SK-N-SH (cell line): ENCODE data around the gene MGRN1. TPM values are rescaled to one million over a fixed set of nuclear protein-coding genes. Genes with fewer than 3 reads are reported as not detected.

Experiments
- CTCF ChIA-PET: fragments of 300-600, 350-600 bp; formaldehyde crosslinking; extraction: SDS; loops from one replicate; lab custom pipeline; 2021; lab: Yijun Ruan, JAX
- POLR2A ChIA-PET: fragments of 350-600 bp; sonication (Branson Sonifier 250); formaldehyde crosslinking; extraction: SDS; loops from one replicate; lab custom pipeline; 2020; ENCODE audit warnings: antibody characterized with exemption, inconsistent platforms; lab: Yijun Ruan, JAX
- DNase-seq: peaks from one replicate; pipeline ENCODE4 v3.0.0; 2012
- H2AFZ ChIP-seq: fragments of 200-600 bp; sonication (generic); 2 replicates; pipeline ENCODE4 v1.8.1; 2016; ENCODE audit warnings: antibody characterized with exemption, mild to moderate bottlenecking, low read depth
- H3F3A ChIP-seq: fragments of 200-600 bp; sonication (generic); replicated peaks from 2 replicates; pipeline ENCODE3; 2016; ENCODE audit warnings: antibody characterized with exemption, mild to moderate bottlenecking; ENCODE audit not compliant: insufficient read depth
- H3K27ac ChIP-seq, 2 experiments: fragments of 200-500 bp in 1 of 2; fragments of 200-600 bp in 1 of 2; sonication (Bioruptor generic) in 1 of 2; sonication (generic), shearing (Covaris generic) in 1 of 2; 2 replicates each; pipeline versions ENCODE4 v1.5.1 to v1.6.1; 2014 to 2016; ENCODE audit warnings: low read depth in 2 of 2, inconsistent platforms in 1 of 2, low read length in 1 of 2, mild to moderate bottlenecking in 1 of 2, mixed read lengths in 1 of 2
- H3K27me3 ChIP-seq: fragments of 200-600 bp; sonication (generic), shearing (Covaris generic); 2 replicates; pipeline ENCODE4 v1.6.1; 2016; ENCODE audit warnings: mixed run types; ENCODE audit not compliant: insufficient read depth
- H3K36me3 ChIP-seq, 2 experiments: fragments of 200-500 bp in 1 of 2; fragments of 200-600 bp in 1 of 2; sonication (Bioruptor generic) in 1 of 2; sonication (generic) in 1 of 2; replicated peaks in 1 of 2; 2 replicates each; pipeline versions ENCODE3 to v1.5.1; 2014 to 2016; ENCODE audit warnings: low read length in 1 of 2, mild to moderate bottlenecking in 1 of 2; ENCODE audit not compliant: insufficient read depth in 2 of 2, control insufficient read depth in 1 of 2
- H3K4me1 ChIP-seq, 2 experiments: fragments of 200-500 bp in 1 of 2; fragments of 200-600 bp in 1 of 2; sonication (Bioruptor generic) in 1 of 2; sonication (generic), shearing (Covaris generic) in 1 of 2; 2 replicates each; pipeline versions ENCODE4 v1.5.1 to v1.6.1; 2014 to 2016; ENCODE audit warnings: low read depth in 1 of 2, low read length in 1 of 2, mixed run types in 1 of 2; ENCODE audit not compliant: insufficient read depth in 2 of 2, control insufficient read depth in 1 of 2
- H3K4me2 ChIP-seq: fragments of 200-600 bp; sonication (generic), shearing (Covaris generic); 2 replicates; pipeline ENCODE4 v1.6.1; 2017; ENCODE audit warnings: mixed run types
- H3K4me3 ChIP-seq, 2 experiments: fragments of 200-500 bp in 1 of 2; fragments of 200-600 bp in 1 of 2; sonication (Bioruptor generic) in 1 of 2; sonication (generic), shearing (Covaris generic) in 1 of 2; 2 replicates each; pipeline versions ENCODE4 v1.5.1 to v1.8.1; 2014 to 2016; ENCODE audit warnings: low read depth in 2 of 2, inconsistent platforms in 1 of 2, low read length in 1 of 2, mild to moderate bottlenecking in 1 of 2, mixed read lengths in 1 of 2, moderate library complexity in 1 of 2
- H3K79me2 ChIP-seq: fragments of 200-600 bp; sonication (generic); 2 replicates; pipeline ENCODE4 v1.8.1; 2017; ENCODE audit warnings: mild to moderate bottlenecking; ENCODE audit not compliant: insufficient read depth
- H3K9ac ChIP-seq: fragments of 200-600 bp; sonication (generic); 2 replicates; pipeline ENCODE4 v1.6.1; 2017; ENCODE audit warnings: mixed run types
- H3K9me2 ChIP-seq: fragments of 200-600 bp; sonication (generic); 2 replicates; pipeline ENCODE4 v1.6.1; 2017; ENCODE audit warnings: mixed run types
- H3K9me3 ChIP-seq: fragments of 200-600 bp; sonication (generic); 2 replicates; pipeline ENCODE4 v1.6.1; 2017; ENCODE audit warnings: mixed run types, mild to moderate bottlenecking, moderate library complexity
- H4K20me1 ChIP-seq: fragments of 200-600 bp; sonication (generic); 2 replicates; pipeline ENCODE4 v1.6.1; 2017; ENCODE audit warnings: mild to moderate bottlenecking, mixed run types; ENCODE audit not compliant: insufficient read depth
- EP300 ChIP-seq, 2 experiments: IDR thresholded peaks; 2 replicates each; pipeline versions ENCODE4 v1.4.0 to v1.6.1; 2012; ENCODE audit warnings: borderline replicate concordance in 1 of 2, low read depth in 1 of 2, low read length in 1 of 2
- IRF3 ChIP-seq: fragments of 150-350 bp; IDR thresholded peaks from 2 replicates; pipeline ENCODE4 v1.6.1; 2016; ENCODE audit warnings: mild to moderate bottlenecking, low read depth, low read length
- JUND ChIP-seq: IDR thresholded peaks from 2 replicates; pipeline ENCODE4 v1.4.0; 2012
- POLR2AphosphoS5 ChIP-seq: IDR thresholded peaks from 2 replicates; pipeline ENCODE4 v1.6.1; 2012; ENCODE audit warnings: low read depth, low read length
- REST ChIP-seq: IDR thresholded peaks from 2 replicates; pipeline ENCODE4 v1.6.1; 2012; ENCODE audit warnings: mild to moderate bottlenecking, low read depth, low read length, moderate library complexity
- RFX5 ChIP-seq: IDR thresholded peaks from 2 replicates; pipeline ENCODE4 v1.6.1; 2012; ENCODE audit warnings: mild to moderate bottlenecking, improper control_type of control experiment, low read length
- TCF12 ChIP-seq: IDR thresholded peaks from 2 replicates; pipeline ENCODE4 v1.4.0; 2012
- TEAD4 ChIP-seq: IDR thresholded peaks from 2 replicates; pipeline ENCODE4 v1.4.0; 2012; ENCODE audit warnings: mild to moderate bottlenecking, borderline replicate concordance; ENCODE audit not compliant: insufficient read depth
- YY1 ChIP-seq: IDR thresholded peaks from 2 replicates; pipeline ENCODE4 v1.4.0; 2012; ENCODE audit warnings: low read depth, mild to moderate bottlenecking
- ZBTB33 ChIP-seq: IDR thresholded peaks from 2 replicates; pipeline ENCODE4 v1.4.0; 2012; ENCODE audit warnings: low read depth, borderline replicate concordance
- WGBS: methylation state at CpG from one replicate; pipeline ENCODE4 v1.1.6; 2017; ENCODE audit warnings: low lambda C conversion rate; 5-methylcytosine and 5-hydroxymethylcytosine counted together
- polyA plus RNA-seq, 3 experiments: library from polyadenylated mRNA; depleted of rRNA; stranded (reverse); fragments of >200 nt; gene quantifications; 2 replicates each; pipeline ENCODE4 v1.2.3, GENCODE V29; 2012

Gene MGRN1
- polyA plus RNA-seq, 1 of the 3 experiments (the other 2 are of a cell fraction): 13.3 TPM

- TF ChIP-seq REST (no peak), TEAD4 (no peak), RFX5 (no peak), YY1 (no peak), TCF12 (no peak), IRF3 (no peak)
Observed at GRCh38 chr16:4633910-4634635, 9.4 kb downstream of the MGRN1 start (continued).

- H3K4me3 ChIP-seq: no peak overlapping the region
- WGBS: 93% methylated on average over 12 of the region's 12 CpGs
- 0 out of 2 replicates have a peak, but pooled peaks cover 7% of the 10 kb centered on the region for H3K9me3 ChIP-seq
- H3K4me2 ChIP-seq: no peak overlapping the region
- ChIA-PET CTCF (interaction anchor here (1.8 to 2.6 kb wide), 2 partner anchors 11 to 17 kb away, joined by 7 to 16 read pairs; partner anchors contain the start of gene MGRN1), POLR2A (no interaction called here)
- H3K9ac ChIP-seq: no peak overlapping the region
- DNase-seq: no peak
- no peak overlapping the region for H3K27ac ChIP-seq
- H3F3A ChIP-seq: no peaks in the 10 kb centered on the region
- no peaks in the 10 kb centered on the region for H3K27me3 ChIP-seq
- H3K9me2 ChIP-seq: no peaks in the 10 kb centered on the region
- H3K4me1 ChIP-seq: no peaks in the 10 kb centered on the region
- peaks cover 0 to 4% of the 10 kb centered on the region in 2 experiments for H3K36me3 ChIP-seq
- H2AFZ ChIP-seq: no peak overlapping the region
- H3K79me2 ChIP-seq: peaks cover 98% of the 10 kb centered on the region
- peaks cover 90% of the 10 kb centered on the region for H4K20me1 ChIP-seq
- TF ChIP-seq ZBTB33 (no peak), TCF12 (no peak), JUND (no peak), RFX5 (no peak), EP300 (IDR thresholded peaks at IDR 0.05; ENCODE audit: borderline replicate concordance in 1 of 2, low read depth in 1 of 2, low read length in 1 of 2) (no peak), POLR2AphosphoS5 (no peak)
Observed at GRCh38 chr16:4634768-4635167, 10.1 kb downstream of the MGRN1 start.
